Activated CD8-positive, alpha-beta memory T cell treated with anti-CD3 and anti-CD28 coated beads for 4 hours (primary cell): ENCODE data around the gene MYOF.
"Not testable (repeated sequence)": the region's sequence is repeated elsewhere in the genome, so short reads cannot be mapped to it uniquely, and the experiment has no call there.

Source experiments
- DNase-seq, 2 donors: peaks; one replicate each; pipeline ENCODE4 v3.0.0-alpha.2; 2020; ENCODE audit warnings: low read depth in 2 of 2

Gene MYOF

DNA sequence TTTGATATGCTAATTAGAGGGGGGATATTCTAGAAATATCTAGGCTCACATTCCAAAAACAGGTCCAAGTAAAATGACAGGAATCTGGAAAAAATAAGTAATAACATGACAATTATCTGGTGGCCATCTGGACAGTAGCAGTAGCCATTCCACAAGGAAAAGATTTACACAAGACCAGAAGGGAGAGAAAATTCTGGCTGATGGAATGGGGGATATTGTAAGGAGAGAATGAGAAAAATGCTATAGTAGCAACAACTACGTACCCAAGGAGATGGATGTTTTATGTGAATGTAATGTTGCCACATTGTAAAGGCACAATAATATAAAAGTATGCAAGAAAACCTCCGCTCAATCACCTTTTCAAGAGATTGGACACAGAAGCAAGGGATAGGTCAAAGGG is 5.4 kb downstream of the MYOF start:
- DNase-seq = no peak

DNA sequence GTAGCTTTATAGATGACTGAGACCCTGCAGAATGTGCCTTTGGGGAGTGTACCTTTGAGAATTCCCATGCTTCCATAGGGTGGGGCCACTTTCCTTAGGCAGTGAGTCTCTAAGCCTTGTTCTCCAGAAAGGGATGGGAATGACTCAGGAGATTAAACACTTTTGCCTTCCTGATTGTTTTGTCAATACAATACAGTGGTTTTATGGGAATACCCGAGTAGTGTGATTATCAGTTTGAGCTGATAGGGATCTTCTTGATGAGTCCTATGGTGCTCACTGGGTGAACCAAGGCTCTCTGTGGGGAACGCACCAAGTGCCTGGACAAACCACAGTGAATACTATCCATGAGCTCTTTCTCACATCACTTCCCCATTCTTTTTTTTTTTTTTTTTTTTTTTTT is 6.3 kb downstream of the MYOF start:
- no peak for DNase-seq

DNA sequence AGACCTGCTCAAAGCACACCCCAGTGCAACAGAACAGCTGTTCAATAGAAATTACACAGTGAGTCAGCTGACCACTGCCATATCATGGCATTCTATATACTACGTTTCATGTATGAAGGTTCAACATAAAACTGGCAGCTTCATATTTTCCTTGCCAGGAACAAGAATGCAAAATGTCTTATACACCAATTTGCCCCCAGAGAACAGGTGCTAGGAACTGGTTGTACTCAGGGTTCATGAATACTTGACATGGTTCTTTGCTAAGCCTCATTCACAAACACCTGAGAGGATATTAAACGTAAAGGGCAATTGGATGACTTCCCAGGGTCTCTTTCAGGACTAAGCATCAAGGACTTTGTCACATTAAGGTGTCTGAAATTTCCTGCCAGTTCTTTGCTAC is 6.9 kb downstream of the MYOF start:
- DNase-seq = no peak

DNA sequence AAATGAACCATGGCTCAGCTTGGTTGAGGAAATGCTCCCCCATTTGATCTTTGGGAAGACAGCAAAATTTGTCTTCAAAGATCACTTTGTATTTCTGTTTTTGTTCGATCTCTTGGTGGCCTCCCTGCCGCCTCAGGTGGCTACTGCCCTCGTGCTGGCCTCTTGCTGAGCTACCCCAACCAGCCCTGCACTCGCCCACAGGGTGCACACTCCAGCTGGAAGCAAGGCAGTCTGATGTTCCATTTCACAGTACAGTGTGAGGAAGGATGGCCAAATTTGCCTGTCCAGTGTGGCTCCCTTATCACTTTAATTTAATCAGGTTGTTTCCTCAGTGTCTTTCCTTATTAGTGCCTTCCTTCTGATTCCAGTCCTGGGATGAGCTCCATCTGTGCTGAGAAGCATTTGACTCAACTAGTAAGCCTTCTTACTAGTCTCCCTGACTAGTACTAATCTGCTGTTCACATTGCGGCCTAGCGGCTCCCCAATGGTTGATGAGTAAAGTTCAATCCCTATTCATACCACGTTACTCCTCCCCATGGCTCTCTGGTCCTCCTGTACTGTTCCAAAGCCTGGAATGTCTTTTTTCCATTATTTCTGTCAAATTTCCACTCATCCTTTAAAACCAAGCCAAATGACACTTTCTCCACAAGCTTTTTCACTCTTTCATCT is 8.2 kb downstream of the MYOF start:
- no peak for DNase-seq

DNA sequence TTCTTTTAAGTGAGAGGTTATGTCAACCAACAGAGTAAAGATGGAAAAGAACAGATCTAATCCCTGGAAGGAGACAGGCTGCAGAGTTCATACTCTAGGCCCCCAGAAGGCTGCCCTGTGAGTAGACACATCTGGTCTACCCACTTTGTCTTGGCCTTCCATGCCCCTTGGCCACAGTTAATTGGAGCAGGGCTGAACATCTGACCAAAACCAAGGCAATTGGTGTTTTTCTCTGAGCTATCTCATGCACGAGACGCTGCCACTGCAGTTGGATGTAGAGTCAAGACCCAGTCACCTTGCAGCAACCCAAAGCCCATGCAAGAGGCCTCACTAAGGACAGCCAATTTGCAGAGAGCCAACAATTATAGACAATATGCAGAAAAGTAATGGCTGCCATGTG is 9.0 kb downstream of the MYOF start:
- no peak for DNase-seq

DNA sequence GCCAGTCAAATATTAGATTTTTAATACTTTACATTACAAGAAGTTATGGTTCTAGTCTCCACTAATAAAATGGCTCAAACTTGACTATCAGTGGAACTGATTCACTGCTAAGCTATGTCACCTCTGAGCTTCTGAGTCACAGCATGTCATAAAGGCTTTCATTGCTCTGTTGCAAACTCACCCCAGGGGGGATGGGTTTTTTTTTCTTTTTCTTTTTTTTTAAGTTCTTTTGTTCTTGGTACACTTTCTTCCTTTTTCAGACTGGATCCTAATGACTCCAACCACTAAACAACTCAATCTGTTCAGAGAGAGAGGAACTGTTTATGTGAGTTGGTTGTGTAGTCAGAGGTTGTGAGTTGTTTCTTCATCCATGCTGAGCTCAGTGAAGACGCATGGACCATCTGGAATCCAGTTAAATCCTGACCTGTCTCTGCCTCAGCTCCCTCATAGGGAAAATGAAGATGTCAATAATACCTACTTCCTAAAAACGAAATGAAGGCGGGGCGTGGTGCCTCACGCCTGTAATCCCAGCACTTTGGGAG is 11.0 kb downstream of the MYOF start:
- DNase-seq = no peak

DNA sequence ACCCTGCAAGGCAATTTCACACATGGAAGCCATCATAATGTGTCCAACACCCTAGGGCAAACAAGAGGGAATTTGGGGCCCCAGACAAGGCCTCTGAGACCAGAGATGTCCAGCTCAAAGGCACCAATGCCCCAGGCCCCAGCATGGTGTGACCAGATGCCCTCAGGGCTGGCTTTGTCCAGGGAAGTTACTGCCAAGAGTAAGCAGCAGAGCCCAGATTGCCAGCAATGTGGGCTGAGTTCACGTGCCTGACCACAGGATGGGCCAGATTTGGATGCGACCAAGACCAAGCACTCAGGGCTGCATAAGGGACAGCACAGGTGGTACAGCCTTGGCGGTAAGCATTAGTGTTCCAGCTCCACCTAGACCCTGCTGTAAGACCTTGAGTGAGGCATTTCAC is 12.7 kb downstream of the MYOF start:
- DNase-seq = no peak

DNA sequence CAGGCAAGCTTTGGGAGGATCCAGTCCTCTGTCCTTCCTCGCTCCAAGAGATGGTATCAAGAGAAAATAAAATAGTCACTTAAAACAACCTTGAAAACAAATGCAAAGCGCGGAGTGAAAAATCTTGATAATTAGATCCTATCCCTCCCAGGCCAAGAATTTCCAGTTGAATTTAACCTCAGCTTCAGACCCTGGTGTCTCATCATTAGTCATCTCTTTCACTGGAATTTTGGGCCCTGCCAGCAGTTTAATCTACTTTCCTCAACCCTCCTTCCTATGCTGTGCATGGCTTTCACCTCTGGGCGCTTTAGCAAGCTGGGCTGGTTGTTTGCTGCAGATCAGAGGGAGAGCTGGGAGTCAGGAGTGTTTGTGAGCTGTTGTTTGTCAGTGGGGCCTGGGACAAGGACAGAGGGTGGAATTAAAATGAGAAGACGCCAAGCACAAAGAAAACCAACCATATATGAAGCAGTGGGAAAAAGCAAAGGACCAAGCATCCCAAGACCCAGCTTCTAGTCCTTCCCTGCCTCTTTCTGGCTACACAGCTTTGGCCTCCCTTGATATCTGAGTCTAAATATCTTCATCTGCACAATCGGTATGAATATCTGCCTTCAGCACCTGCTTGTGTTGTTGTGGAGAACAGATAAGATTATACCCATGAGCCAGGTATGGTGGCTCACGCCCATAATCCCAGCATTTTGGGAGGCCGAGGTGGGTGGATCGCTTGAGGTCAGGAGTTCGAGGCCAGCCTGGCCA is 13.5 kb downstream of the MYOF start:
- DNase-seq = no peak

DNA sequence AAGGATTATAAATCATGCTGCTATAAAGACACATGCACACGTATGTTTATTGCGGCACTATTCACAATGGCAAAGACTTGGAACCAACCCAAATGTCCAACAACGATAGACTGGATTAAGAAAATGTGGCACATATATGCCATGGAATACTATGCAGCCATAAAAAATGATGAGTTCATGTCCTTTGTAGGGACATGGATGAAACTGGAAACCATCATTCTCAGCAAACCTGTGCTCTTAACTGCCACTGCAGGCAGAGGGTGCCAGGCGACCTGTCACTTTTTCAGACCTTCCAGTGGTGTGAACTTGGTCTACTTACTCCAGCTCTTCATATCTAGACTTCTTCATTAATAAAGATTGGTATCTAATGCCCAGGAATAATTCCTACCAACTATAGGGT is 14.5 kb downstream of the MYOF start:
- DNase-seq = not testable (repeated sequence)

DNA sequence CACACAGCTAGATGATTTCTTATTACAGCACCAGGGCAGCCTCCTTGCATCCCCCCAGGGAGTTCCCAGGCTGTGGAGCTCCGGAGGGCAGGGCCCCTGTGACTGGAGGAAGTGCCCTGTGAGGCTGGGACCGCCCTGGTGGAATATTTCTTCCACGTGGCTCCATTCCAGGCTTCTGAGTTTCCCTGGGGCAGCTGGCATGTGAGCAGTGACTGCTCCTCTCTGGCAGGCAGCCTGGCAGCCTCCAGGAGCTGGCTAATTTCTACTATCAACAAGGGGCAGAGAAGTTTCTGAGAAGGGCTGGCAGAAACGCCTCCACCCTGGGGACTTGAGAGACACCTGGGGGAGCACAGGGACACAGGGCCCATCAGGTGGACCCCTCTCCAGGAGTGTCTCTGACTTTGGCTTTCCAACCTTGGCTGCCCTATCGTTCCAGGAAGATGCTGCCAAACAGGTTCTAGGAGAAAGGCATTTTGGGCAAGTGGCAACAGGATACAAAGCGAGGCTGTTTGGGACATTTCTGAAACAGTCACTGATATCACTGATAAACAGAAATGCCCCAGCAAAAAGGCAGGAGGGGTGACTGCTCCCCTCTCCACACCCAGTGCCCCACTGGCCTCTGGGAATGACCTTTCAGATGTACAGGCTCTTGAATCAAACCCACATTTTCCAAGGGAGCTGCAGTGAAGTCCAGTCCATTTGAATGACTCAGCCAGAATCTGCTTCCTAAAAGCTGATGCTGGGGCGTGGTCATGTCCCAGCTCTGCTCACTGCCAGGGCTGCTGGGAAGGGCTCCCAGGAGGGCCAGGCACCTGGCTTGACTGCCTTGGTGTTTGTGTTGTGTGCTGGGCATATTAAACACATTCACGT is 16.1 kb downstream of the MYOF start:
- DNase-seq = no peak

DNA sequence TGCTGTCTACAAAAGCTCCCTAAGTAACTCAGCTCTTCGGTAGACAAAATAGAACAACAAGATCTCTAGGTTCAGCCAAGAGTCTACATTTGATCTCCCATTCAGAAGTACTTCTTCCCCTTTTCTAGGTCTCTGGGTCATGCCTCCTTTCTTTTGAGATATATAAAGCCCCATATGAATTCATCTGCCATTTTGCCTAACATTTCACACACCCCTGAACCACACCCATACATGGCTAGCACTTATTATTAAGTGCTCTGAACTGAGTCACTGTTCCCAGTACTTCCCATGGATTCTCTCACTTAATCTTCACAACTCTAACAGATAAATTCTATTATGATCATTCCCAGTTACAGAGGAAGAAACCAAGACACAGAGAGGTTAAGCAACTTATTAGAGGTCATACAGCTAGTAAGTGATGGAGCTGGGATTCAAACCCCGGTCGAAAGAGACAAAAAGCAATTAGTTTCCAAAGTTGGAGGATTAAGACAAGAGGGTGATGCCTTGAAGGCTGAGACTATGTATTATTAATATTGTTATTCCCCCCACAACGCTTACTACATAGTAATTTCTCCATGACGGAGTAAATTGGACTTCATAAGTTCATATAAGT is 17.3 kb downstream of the MYOF start:
- no peak for DNase-seq

DNA sequence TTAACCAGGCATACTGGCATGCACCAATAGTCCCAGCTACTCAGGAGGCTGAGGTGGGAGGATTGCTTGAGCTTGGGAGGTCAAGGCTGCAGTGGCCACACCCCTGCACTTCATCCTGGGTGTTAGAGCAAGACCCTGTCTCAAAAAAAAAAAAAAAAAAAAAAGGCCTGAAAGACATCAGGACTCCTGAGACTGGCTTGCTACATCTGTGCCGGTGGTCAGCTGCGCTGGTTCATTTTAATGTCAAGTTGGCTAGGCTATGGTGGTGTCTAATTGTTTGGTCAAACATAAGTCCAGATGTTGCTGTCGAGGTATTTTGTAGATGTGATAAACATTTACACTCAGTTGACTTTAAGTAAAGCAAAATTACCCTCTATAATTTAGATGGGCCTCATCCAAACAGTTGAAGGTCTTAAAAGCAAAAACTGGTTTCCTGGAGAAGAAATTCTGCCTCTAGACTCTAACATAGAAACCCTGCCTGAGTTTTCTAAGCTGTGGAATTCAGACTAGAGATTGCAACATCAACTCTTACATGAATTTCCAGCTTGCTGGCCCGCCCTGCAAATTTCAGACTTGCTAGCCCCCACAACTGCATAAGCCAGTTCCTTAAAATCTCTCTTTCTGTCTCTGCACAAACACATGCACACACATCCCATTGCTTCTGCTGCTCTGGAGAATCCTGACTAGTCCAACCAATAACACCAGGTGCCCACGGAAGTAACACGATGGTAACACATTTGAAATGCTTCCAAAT is 18.2 kb downstream of the MYOF start:
- no peak for DNase-seq

DNA sequence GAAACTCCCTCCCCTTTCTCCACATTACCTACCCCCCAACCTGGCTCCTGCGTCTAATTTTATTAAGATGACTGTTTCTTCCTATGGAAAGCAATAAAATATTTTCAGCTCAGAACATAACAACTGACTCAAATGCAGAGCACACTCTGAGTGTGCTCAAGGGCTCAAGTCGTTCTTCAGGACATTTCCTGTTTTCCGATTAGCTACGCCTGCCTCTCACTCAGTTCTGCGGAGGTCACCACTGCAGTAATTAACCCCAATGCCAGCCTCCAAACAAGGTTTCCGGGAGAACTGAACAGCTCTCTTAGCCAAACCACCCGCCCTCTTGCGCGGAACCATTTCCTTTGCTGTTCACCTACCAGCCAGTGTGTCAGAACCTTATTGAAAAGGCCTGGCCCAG is 19.3 kb downstream of the MYOF start:
- no peak for DNase-seq

DNA sequence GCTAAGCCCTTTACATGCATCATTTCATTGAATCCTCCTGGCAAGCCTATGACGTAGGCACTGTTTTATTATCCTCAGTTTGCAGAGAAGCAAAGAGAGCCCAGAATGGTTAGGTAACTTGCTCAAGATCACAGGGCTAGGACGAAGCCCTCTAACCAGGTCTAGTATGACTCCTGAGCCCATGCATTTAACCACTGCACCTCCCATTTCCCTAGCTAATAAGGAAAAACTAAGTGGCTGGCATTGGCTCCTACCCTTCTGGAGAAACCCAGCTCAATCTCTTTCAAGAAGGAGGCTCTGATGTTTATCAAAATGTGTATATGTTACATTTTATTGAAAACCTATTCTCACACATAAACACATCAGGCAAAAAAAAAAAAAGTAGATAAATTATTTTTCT is 19.8 kb downstream of the MYOF start:
- DNase-seq = no peak

DNA sequence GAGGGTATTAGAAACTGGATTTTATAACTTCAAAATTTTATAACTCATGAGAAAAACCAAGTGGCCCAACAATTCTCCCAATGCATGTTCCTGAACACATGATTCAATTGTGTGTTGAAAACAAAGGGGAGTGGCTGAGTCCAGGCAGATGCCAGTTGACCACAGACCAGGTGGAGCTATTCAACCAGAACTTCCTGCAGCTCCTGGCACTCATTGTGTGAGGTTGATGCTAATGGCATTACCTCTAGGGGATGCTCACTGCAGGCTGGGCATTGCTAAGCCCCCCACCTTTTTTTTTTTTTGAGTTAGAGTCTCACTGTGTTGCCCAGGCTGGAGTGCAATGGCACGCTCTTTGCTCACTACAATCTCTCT is 20.3 kb downstream of the MYOF start:
- DNase-seq = no peak

DNA sequence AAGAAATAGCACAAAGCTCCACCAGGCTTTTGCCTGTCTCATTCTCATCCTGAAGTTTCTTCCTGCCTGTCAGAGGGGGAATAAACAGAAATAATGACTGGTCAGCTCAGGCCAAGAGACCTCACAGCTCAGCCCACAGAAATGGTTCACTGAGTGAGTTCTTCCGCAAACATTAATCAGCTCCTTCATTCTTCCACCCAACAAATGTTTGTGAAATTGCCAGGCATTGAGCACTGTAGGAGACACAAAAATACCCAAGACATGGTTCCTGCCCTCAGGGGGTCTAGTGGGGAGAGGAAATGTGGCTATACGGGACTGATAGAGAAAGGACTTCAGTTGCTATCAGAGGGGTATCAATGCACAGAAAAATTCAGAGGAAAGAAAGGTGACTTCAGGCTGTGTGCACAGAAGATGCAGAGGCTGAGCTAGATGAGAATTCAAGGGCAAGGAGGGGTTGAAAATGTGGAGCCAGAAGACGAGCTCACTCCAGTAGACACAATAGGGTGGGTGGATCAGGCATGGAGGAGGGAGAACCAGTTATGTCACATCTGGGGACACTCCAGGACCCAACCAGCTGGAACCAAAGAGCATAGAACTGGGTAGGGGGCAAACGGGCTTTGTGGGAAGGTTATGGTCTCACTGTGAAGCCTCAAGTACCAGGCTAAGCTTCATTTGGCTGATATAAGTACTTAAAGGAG is 20.9 kb downstream of the MYOF start:
- DNase-seq = no peak

DNA sequence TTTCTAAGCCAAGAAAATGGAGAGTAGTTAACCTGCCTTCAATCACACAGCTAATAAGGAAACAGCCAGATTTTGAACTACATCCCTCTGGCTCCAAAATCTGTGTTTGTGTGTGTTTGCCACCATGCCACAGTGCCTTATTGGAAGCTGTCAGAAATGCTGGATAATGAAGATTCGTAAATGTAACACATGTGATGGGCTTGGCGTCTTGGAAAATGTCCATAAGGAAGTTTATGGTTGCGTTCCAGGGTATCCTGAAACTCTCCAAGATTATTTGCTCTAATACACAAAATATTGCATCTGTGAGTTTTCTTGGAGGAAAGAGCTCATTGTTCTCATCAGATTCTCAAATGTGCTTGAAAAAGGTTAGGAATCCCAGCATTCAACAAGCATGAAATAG is 22.7 kb downstream of the MYOF start:
- DNase-seq = no peak

DNA sequence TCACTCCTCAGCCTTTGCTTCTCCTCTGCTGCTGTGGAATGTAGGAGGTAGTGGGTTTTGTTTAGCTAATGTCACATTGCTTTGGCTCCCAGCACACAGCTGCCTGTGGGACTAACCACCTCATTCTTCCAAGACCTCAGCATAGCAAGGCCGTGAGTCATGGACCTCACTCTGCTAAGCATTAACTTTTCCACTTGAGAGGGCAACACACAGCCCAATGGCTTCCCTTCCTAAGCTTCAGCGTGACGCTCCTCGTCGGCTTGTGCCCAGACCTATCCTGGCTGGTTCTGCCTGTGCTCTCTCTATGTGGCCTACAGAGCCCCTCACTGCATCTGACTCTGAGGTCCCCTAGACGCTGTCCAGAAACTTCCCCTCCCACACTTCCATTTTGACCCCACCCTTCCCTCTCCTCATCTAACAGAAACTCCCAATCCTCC is 23.3 kb downstream of the MYOF start:
- no peak for DNase-seq

DNA sequence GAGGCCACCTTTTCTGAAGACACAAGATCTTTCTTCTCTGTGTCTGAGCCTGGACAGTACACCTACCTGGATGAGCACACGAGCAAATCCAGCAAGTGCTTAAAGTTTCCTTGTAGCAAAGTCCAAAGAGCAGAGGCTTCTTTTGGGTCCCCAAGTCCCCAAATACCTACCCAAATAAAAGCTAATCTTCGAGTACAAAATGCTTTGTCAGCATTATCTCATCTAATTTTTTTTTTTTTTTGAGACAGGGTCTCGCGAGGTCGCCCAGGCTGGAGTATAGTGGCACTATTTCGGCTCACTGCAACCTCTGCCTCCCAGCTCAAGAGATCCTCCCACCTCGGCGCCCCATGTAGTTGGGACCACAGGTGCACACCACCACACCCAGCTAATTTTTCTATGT is 24.6 kb downstream of the MYOF start:
- DNase-seq = no peak

DNA sequence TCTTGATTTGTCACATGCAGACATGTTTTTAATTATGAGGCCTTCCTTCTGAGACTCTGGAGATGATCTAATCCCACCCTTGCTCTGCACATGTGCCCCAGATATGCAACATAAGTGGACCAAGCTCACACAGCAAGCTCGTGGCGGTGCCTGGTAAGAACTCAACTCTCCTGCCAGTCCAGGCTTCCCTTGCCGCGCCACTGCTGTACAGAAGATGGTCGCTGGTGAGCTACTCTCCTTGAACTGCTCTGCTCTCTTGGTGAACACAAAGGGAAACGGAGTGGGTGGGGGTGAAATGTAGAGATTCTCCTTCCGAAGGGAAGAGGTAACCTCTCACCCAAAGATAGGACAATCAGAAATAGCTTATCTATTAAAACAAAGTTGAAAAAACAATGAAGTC is 25.7 kb downstream of the MYOF start:
- no peak for DNase-seq

DNA sequence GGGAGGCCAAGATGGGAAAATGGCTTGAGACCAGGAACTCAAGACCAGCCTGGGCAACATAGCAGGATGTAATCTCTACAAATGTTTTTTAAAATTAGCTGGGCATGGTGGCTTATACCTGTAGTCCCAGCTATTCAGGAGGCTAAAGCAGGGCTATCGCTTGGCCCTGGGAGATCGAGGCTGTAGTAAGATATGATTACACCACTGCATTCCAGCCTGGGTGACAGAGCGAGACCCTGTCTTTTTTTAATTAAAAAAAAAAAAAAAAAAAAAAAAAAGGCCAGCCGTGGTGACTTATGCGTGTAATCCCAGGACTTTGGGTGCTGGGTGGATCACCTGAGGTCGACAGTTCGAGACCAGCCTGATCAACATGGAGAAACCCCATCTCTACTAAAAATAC is 27.4 kb downstream of the MYOF start:
- DNase-seq = no peak
